Measurements from ENCODE around the gene ZNF428.
"Not testable (repeated sequence)": the region's sequence is repeated elsewhere in the genome, so short reads cannot be mapped to it uniquely, and the experiment has no call there.

The ZNF428 gene

DNA sequence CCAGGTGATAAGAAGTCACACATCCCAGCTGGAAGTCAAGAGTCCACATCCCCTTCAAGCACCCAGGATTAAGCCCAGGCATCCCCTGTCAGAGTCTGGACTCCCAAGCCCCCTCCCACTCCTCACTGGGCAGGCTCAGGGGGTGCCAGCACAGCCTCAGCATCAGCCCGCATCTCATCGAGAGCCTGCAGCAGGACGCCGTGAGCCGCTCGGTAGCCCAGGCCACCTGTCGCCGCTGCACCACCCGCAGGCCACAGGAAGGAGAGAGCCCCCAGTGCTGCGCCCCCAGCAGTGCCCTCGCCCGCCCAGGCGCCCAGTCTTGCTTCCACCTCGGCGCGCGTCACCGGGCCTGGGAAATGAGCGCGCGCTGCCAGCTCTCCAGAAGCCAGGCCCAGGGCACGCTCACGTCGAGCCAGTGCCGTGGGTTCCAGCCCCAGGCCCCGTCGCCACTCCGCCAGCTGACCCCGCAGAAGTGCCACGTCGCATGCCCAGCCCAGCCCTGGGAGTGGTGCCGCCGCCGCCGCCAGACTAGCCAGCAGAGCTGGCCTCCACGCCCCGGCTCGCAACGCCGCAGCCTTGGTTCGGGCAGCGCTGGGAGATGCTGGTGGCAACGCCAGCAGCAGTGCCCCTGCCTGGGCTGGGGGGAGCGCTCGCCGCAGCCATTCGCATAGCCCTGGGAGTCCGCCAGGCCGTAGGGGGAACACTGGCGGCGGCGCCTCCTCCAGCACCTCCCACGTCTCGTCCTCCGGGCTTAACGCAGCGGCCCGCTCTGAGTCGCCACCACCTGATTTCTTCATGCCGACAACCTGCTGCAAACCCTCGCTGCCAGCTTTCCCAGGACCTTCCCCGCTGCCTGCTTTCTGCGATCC lies 27.3 kb downstream of the ZNF428 start:
- DNase-seq, result no peak

GRCh38 chr19:43589678-43590077 lies 29.8 kb downstream of the ZNF428 start:
- DNase-seq, result no peak

- no peak for DNase-seq
Measured at GRCh38 chr19:43589277-43589676, 30.2 kb downstream of the ZNF428 start.

GRCh38 chr19:43587029-43587428 lies 32.4 kb downstream of the ZNF428 start:
- DNase-seq, result not testable (repeated sequence)

DNA sequence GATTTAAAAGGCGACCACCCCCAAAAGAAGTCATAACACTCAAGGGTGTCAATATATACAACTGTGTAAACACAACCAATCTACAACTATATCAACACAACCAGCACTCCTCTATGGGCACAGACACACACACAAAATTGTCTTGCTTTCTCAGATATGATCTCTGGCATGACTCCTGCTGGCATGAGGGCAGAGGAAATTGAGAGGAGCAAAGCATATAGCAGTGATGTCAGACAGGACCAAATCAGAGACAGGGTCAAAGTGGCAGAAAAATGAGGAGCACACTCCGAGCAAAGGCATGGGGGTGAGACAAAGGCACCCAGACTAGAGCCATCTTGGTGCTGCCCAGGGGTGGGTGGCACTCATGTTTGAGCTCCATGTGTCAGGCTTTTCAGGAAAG lies 33.1 kb downstream of the ZNF428 start:
- no peak for DNase-seq

- no peak for DNase-seq
Measured at GRCh38 chr19:43584484-43584883, 34.9 kb downstream of the ZNF428 start.

DNA sequence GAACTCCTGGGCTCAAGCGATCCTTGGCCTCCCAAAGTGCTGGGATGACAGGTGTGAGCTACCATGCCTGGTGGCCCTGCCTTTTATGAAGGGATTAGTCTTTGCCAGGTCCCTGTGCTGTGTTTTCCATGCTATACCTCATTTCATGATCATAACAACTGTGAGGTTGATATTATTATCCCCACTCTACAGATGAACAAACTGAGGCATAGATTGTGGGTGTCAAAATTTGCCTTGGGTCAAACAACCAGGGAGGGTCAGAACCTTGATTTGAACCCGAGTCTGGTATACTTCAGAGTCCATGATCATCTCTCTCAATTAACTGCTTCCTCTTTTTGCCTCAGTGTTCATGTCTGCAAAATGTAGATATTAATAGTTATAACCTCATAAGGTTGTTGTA lies 36.9 kb downstream of the ZNF428 start:
- no peak for DNase-seq

DNA sequence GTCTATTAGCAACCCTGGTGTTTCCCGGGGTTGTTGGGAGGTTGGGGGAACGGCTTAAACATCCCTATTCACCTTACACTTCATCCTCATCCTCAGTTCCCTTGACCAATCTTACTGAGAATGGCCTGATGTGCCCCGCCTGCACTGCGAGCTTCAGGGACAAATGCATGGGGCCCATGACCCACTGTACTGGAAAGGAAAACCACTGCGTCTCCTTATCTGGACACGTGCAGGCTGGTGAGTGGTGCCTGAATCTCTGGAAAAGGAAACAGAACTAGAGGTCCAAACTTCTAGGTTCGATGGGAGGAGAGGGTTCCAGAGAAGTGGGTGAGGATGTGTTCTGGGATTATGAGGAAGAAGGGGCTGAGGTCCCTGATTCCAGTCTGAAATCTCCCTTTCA lies 38.0 kb downstream of the ZNF428 start:
- DNase-seq, result no peak

GRCh38 chr19:43578787-43579186 lies 40.6 kb downstream of the ZNF428 start:
- DNase-seq, result no peak

DNA sequence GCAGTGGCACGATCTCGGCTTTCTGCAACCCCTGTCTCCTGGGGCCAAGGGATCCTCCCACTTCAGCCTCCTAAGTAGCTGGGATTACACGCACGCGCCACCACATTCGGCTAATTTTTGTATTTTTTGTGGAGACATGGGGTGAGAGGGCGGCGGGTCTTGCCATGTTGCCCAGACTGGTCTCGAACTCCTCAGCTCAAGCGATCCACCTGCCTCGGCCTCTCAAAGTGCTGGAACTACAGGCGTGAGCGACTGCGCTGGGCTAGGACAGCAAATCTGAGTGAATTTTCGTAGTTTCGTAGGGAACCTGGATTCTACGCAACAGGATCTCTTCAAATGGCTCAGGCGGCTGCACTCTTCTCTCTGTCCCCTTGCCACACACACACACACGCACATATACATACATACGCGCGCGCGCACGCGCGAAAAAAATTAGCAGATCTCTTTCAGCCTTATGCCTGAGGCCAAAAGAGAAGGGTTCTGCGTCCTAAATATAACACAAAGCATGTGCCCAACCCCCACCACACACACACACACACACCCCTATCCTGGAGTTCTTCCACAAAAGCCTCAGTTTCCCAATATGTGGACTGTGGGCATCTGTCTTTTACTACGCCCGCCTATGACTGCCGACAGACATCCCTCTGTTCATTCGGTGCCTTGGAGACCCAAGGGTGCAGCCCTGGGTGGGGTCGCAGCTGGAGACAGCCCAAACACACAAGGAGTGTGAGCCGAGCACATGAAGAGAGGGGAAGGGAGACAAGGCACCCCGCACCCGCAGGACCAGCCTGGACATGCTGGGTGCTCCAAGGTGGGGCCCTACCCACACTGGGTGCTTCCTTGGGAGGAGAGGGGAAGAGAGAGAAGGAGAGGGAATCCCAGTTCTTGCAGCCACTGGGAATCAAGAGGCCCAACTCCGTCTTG lies 43.2 kb downstream of the ZNF428 start:
- no peak for DNase-seq

- peak; percentile 94 for DNase-seq
Measured at GRCh38 chr19:43575156-43575950, 44.1 kb downstream of the ZNF428 start, which contains the start of the genes PINLYP and XRCC1. Gene PINLYP, plus strand, starts transcription at chr19:43575801. Its CDS starts 1,391 bp downstream, at chr19:43577192. Gene XRCC1, minus strand, starts transcription at chr19:43575527. Its CDS starts 69 bp downstream, at chr19:43575458.

GRCh38 chr19:43574424-43575155 lies 44.8 kb downstream of the ZNF428 start:
- no peak for DNase-seq

GRCh38 chr19:43572171-43572588 lies 47.2 kb downstream of the ZNF428 start:
- DNase-seq, result no peak

DNA sequence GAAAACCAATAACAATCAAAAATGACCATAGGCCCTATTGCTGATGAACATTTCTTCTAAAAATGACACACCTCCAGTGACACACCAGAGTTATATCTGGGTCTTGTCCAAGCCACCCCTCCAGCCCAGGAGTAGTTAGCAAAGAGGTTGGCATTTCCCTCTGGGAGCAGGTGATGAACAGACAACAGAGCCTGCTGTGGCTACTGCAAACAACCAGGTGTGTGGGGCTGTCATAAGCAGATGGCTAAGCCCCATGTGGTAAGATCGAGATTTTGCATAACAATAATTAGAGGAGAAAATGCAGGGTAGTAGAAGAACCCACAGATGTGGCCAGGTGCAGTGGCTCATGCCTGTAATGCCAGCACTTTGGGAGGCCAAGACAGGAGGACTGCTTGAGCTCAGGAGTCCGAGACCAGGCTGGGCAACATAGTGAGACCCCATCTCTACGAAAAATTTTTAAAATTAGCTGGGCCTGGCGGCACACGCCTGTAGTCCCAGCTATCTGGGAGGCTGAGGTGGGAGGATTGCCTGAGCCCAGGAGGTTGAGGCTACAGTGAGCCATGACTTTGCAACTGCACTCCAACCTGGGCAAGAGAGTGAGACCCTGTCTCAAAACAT lies 49.1 kb downstream of the ZNF428 start:
- no peak for DNase-seq

GRCh38 chr19:43569657-43570056 lies 49.8 kb downstream of the ZNF428 start:
- DNase-seq, result no peak

- DNase-seq, result no peak
Measured at GRCh38 chr19:43564800-43565199, 54.6 kb downstream of the ZNF428 start.

DNA sequence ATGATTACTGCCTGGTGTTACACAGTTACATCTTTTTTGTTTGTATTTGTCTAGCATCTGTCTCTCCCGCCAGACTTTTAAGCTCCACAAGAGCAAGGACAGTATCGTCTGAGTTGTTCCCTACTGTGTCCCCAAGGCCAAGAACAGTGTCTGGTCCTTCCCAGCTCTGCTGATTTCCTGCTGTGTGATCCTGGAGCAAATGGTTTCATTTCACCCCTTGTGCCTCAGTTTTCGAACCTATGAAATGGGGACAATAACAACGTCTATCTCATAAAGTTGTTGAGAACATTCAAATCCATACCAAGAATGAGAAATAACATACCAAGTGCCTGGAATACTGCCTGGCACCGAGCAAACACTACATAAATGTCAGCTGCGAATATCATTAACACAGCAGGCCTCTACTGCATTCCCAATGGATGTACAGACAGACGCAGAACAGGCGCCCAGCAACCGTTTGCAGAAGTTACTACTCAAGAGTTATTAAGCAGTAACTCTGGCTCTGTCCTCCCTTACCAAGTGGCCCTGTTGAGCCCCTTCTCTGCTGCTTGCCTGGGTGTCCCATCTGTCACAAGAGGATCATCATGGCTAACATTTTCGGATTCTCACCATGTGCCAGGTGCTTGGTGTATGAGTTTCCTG lies 55.5 kb downstream of the ZNF428 start:
- DNase-seq, result no peak

GRCh38 chr19:43562698-43563241 lies 56.7 kb downstream of the ZNF428 start:
- DNase-seq, result peak; percentile 70

DNA sequence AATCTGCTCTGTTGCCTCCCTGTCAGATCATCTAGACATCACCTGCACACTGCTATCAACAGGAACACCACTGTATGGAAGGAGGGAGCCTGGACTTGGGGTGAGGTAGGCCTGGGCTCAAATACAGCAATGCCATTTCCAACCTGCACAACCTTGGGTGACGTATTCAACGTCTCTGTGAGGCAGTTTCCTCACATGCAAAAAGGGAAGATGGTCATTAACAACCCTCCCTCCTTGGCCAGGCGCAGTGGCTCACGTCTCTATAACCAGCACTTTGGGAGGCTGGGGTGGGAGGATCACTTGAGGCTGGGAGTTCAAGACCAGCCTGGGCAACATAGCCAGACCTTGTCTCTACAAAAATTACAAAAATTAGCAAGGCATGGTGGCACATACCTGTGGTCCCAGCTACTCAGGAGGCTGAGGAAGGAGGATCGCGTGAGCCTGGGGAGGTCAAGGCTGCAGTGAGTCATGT lies 57.2 kb downstream of the ZNF428 start:
- DNase-seq, result no peak

- no peak for DNase-seq
Measured at GRCh38 chr19:43561139-43561970, 58.1 kb downstream of the ZNF428 start.

All from activated CD8-positive, alpha-beta memory T cell treated with anti-CD3 and anti-CD28 coated beads, Interleukin-2, amount 50 U/mL, for 4 hours (primary cell).